SKM-1 (cell line): ENCODE measurements around the gene GASK1B.

Experiments used
- DNase-seq: peaks from one replicate; lab custom pipeline; 2025; ENCODE audit not compliant: unreplicated experiment; lab: John Stamatoyannopoulos, UW

GASK1B gene

DNA sequence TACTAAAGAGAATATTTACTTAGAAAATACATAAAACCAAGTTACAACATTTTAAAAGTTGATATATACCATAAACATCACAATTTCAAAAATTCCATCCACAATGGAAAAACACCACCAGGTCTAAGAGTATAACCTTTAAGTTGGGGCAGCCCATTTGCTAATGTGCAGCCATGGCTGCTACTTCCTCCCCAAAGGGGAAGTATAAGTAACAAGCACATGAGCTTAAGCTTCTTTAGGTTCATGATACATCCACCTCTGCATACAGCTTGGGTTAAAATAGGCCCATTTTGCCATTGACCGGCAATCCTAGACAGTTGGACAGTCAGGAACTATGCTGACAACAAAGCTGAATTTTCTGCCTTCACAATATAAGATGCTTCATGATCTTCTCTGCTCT, 16.6 kb upstream of the GASK1B start:
- no peak for DNase-seq

DNA sequence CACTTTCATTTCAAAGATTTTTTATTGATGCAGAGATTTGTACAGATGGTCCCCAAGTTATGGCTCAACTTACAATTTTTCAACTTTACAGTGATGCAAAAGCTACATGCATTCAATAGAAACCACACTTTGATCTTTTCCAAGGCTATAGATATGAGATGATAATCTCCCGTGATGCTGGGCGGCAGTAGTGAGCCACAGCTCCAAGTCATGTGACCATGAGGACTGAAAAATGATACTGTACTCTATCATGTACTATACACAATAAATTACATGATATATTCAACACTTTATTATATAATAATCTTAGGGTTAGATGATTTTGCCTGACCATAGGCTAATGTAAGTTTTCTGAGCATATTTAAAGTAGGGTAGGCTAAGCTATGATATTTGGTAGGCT, 14.0 kb upstream of the GASK1B start:
- DNase-seq: no peak

DNA sequence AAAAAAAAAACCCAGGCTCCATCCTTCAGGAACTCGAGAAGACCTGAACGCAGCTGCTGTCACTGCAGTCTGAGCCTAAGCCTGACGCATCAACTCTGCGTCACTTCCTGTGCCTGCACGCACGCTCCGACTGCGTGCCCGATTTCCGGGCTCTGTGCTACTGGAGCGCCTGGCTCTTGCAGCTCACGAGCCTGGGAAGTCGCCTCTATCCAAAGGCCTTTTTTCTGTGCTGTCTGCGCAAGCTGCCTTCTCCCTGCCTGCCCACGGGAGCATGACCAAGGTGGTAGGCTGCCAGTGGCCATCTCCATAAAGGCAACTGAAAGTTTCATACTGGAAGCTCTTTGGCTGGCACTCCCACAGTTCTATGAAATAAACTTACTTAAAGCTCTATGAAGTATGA, 9.9 kb upstream of the GASK1B start:
- no peak for DNase-seq

DNA sequence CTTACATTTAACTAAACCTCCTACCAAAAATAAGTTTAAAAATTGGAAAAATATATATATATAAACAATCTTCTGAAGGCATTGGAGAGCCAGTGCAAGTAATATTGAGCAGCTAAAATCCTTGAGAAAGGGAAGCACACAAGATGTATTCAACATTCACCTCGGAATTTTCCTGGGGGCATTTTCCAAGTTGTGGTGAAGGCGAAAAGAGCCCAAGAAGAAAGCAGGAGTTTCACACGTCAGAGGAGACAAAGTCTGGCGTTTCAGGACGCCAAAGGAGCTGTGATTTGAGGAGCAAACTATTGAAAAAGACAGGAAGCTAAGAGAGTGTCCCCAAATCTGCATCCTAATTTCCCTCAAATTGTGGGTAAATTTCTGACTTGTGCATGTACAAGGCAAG, 9.1 kb upstream of the GASK1B start:
- no peak for DNase-seq

DNA sequence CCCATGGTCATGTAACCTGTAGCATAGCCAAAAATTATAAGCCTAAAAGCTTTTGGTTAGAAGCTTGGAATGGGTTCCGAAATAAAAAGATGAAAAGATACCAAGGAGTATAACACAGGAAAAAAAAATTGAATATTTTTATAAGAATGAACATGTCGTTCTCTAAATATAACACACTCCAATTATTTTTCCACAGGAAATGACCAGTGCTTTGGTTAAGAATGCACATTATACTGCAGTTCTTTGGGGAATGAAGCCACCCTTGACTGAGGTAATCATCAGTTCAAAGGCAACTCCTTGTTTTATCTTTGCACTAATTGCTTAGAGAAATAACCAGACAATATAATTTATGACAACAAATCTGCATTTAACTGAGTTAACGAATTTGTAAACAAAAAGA, 6.6 kb upstream of the GASK1B start:
- no peak for DNase-seq

DNA sequence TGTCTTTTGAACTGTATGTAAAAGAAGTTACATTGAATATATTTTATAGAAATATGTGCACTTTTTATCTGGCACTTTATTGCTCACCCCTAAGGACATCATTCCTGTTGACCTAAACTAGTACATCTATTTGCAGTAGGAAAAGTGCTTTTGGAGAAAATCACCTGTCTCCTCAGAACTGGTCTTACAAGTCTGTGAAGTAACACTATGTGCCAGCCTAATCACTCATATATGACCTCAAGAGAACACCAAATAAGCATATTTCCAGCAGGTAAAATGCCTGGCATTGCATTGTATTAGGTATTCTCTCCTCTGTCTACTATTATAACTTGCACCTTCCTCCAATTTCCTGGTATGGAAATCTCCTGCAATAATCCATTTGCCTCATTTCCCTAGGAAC, 4.0 kb upstream of the GASK1B start:
- no peak for DNase-seq

DNA sequence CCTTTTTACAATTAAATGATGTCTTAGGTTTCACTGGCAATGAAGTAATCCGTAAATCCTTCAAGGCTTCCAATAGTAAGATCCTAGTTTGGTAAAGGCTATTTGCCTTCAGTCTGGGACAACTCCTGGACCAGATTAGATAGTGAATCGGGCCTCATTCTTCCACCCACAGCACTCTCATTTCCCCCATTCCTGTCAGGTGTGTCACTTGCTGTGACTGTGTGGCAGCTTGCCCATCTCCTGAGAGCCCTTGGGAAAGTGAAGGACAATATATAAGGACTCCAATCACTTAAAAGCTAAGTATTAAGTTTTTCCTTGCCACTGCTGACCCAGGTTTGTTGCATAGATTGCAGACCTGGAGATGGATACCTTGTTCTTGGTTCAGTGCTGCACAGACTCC, 3.3 kb upstream of the GASK1B start:
- no peak for DNase-seq

DNA sequence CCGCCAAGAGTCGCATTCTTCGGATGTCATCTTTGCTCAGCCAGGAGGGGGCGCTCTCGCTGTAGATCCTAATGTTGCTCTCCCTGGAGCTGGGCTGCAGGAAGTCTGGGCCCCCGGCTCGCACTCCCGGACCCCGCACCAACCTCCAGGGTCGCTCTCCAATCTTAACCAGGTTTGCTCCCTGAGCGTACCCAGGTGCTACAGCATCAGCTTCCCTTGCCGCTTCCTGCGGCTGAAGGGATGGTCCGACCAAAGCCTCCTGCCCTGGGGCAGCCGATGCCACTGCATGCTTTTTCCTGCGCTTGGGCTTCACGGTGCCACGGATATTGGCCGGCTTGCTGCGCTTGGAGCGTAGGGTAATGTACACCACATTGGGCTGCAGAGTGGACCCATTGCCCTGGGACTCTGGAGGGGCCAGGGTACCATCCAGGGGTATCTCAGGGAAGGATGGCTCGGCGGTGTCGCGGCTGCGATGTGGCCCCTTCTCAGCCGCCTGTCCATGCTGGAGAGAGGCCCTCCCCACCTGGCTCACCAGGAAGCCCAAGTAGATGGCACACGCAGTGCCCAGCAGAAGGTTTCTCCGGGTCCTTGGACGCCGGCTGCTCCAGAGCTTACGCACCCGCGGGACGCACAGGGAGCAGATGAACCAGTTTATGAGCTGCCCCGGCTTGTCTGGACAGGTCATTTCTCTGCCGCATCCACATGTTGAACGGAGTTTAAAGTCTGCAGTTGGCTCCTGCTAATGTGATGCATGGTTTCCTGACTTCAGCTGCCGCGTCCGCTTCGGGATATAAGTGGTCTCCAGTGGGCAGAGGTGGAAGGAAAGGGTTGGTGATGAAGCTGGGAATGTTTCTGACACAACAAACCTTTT, 1.9 kb downstream of the GASK1B start:
- no peak for DNase-seq

DNA sequence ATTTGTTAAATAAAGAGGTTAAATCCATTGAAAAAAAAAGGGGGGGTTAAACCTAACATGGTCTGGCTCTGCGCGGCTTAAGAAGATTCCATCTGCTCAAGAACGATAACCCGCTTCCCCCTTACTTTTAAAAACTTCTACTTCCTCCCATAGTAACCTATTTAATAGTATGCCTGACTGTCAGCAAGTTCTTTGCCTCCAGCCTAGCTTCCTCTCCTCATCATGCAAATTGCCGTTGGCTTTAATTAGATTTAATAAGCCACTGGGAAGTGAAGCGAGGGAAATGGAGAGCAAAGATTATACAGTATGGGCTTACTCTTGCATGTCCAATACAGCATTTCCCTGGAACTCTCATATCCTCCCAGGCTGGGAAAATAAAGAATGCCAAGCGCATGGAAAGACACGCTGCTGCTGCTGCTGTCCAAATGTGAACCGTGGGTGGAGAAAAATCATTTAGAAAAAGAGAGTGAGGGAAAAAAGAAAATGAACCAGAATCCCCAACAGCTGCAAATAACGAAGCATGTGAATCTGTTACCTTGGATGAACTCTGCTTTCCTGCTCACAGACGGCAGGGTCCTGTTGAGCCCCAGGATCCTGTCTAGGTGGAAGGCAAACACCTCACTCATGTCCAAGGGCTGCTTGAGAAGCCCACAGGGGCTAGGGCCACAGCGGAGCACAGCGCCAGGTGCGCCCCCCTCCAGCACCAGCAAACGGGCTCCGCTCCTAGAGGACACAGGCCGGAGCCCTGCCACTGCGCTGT, 2.7 kb downstream of the GASK1B start:
- DNase-seq: no peak

DNA sequence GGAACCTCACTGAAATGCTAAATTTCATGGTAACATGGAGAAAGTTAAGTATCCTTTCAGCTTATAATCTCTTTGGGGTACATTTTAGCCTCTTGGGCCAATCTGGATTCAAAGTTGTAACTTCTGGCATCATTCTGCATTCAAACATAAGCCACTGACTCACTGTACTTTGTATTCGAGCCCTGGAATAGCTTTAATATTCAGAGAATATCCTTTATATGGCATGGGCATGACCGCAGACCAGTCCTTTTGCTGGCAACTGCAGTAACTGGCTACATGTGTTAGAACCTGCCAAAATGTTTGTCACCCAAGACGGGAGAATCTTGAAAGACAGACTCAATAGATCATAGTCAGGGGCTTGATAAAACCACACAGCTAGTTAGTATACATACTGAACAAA, 3.3 kb downstream of the GASK1B start:
- no peak for DNase-seq

DNA sequence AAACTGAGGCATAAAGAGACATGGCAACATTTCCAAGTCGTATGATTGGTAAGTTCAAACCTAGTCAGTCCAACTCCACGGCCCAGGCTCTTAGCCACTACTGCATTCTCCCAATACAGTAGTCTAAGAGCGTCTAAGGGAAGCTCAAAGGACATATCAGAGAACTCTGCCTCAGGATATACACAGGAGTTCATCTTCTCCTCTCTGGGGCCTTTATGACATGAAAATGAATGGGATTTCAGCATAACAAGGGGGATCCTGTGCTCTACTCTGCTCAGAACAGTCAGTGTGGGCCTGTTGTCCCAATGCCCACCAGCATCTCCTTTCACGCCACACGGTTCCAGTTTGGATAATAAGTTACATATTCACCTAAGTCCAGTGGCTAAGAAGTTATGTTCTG, 4.2 kb downstream of the GASK1B start:
- DNase-seq: no peak

DNA sequence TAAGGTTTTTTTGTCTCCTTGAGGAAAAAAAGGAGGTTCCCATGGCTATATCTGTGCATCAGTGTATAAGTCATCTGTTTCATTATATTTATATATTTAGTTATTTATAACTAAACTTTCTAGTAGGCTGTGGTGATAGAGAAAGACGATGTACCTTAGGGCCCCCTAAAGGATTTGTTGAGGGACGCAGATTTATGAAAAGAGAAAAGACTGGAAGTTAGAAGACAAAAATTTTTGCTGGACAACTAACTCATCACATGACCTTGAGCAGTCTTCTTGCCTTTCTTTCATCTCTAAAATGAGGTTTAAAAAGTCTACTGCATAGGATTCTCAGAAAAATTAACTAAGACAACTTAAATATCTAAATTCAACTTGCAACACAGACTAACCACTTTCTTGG, 6.1 kb downstream of the GASK1B start:
- DNase-seq: no peak

DNA sequence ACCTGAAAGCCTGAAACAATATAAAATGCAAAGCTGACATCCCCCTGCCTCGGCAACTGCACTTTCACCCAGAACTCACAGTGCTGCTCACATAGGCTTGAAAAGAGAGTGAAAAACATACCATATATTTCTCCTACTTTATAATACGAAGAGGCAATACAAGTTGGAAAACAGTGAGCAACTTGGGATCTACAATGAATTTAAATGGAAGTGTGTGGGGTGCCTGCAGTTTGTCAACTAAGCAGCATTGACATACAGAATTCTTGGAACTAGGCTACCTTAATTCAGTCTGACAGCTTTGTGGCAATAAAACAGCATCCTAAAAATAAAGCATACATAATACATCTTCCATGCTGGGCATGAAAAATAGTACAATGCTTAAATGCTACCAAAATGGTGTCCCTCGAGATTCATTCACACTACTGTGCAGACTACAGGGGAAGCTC, 8.0 kb downstream of the GASK1B start:
- DNase-seq: no peak

DNA sequence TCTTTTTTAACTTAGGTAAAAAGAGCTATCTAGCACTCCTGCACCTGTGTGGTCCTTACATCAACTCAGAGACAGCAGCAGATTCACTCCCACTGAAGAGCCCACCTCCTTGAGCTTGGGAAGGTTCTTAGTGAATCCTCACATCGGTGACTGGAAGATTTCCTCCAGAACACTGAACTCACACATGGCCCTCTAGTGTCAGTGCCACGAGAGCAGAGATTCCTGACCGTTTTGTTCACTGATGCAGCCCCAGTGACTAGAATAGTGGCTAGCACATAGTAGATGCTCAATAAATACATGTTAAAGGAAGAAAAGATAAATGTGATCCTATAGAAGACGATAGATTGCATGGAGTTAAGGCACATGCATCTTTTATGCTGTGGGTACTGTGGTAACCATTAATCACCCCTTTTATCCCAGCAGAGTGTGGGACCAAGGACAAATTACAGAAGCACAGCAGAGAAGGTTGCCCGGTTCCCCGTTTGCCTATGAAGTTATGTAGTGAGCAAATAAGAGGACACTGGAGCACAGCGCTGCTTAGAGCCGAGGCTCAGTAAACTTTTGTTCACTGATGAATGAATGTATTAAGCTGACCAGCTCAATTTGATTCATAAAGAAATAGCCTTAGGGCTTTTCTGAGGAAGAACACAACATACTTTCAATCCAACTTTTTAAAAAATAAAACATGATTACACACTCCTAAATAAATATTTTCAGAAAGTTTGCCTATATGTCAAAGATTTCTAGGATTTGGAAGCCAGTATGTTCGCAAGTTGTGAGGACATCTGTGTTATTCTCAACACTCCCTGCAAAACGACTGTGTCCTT, 8.7 kb downstream of the GASK1B start:
- no peak for DNase-seq

DNA sequence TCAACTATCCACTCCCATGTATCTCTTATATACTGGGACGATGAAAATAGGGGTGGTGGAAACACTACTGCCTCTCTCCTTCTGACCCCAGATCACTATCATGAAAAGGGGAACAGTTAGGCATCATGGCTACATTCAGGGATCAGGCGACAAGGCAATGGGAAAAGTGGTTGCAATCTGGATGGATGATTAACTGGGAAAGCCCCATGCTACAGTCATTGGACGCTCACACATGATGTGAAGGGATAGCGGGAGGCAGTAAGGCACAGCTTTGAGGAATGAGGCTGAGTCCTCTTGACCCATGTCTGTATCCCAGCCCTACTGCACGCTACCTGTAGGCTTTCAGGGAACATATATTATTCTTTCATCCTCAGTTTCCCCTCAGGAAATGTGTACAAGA, 10.2 kb downstream of the GASK1B start:
- no peak for DNase-seq

DNA sequence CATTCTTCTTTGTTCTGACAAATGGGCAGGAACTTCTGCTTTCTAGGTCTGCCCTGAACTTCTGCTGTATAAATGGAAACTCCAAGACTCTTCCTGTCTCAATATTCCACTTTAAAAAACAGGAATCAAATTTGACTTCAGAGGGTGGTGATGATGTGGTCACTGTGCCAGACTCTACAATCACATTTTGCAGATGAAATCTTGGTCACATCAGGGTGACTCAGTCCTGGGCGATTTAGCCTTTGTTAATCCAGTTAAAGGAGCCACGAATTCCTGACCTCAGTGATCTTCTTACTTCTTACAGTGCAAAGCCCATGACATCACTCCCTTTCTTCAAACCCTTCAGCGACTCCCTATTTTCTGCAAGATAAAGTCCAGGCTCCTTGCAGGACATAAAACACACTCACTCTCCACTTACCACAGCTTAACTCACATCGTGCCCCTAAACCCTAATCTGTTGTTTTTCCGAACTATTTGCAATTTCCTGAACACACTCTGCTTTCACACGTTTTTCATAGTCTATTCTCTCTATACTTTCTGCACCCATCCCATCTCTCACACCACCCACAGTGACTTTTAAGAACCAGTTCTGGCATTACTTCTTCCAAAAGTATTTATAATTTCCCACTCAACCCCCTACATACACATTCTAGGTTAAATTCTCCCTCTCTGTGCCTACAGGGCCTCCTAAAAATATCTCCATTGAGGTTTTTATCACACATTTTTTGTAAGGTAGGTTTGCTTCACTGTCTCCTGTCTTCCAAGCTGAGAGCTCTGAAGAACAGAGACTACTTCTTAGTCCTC, 11.1 kb downstream of the GASK1B start:
- peak; percentile 50 for DNase-seq

DNA sequence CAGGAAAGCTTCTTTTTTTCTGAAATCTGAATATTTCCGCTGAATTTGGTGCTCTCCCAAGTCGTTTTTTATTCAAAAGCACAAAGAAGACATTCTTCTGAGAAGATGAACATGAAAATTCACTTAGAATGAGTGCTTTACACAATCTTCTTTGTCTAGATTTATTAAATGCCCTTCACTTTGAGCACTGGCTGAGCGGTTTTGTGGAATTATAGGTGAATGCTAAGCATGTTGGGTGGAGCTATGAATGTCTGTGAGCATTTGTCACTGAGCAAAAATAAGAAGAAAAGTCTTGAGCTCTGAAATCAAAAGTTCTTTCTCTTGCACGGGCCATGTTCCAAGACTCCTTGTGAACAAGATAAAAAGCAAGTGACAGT, 13.1 kb downstream of the GASK1B start:
- DNase-seq: no peak

DNA sequence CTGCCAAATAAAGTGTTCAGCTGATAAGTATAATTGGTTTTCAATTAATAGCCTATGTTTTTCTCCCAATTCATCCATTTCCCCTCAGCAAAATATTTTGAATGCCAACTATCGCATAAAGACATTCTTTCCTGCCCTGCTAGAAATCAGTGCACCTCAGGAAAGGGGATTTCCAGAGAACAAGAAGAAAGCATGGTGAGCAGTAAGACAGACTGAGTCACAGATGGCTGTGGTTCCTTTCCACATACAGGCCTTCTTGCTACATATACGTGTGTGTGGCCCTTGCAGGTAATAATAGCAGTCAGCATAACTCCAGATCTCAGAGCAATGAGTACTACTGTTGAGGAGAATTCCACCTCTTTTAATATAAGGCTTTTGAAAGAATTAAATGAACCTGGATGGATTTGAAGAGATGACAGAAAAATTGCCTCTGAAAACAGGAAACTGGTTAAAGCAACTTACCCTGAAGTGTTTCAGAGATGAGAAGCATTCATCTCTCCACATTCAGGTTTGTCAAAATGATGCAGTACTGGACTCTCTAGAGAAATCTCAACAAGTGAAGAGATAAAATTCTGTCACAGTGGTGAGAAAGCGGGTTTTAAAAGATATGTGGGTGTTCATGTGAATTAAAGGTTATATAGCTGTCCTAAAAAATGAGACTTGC, 13.6 kb downstream of the GASK1B start:
- DNase-seq: no peak

DNA sequence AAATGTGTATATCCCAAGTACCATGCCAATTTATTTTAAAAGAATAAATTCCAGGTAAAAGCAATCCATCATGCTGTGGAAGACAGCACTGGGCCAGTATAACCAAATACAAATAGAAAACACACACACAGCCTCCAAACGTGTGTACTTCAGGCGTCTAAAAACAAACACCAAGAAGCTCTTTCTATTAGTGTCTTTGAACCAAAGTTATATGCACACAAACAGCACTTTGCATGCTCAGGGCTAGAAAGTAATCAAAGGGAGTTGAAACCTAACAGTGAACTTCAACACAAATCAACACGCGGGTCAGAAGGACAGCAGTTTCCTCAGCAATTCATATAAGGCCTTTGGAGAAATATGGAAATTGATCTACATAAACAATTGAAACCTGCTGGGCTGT, 15.4 kb downstream of the GASK1B start:
- DNase-seq: no peak

DNA sequence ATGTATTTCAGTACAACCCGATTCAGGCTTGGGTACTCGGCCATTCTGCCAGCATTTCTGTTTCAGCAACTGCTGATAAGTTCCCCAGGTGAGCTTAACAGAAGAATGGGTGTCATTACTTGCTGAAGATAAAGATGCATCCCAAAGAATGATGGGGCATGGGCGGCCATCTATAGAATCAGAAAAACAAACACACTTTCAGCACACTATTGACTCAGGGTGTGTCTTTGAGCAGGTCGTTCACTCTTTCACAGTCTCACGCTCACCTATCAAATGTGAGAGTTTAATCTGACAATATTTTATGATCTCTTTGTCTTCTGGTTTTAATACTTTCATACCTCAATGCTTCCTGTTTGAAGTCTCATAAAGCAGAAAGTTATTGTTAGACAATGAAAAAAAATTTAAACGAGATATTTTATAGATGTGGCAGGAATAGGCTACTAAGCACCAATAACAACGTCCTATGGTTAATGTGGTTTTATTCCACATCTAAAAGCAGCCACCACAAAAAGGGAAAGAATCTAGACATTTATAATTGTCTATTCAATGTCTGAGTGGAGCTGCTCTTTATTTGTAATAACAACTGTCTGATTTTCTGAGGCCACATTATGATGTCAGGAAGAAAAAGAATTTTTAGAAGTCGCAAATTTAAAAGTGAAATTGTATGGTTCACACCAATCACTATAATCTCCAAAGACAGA, 17.0 kb downstream of the GASK1B start:
- no peak for DNase-seq
